GM13976 (cell line): Measurements from ENCODE around the gene CACNG5.

Source experiments
- DNase-seq: peaks from one replicate; pipeline ENCODE4 v3.0.0; 2012; ENCODE audit warnings: low spot score
- CTCF ChIP-seq: IDR thresholded peaks from 2 replicates; pipeline ENCODE4 v1.5.1; 2012; ENCODE audit warnings: borderline replicate concordance, mild to moderate bottlenecking; ENCODE audit not compliant: insufficient read depth; ENCODE audit errors: extremely low read depth, missing control alignments, control extremely low read depth
- in situ Hi-C: fragments of 300-500 bp; cut with MboI; formaldehyde crosslinking; loops from one replicate; pipeline ENCODE4 v1.12.0; 2022; ENCODE audit warnings: low sequenced_read_pairs, mixed read lengths, inconsistent platforms; ENCODE audit not compliant: unreplicated experiment

CACNG5 gene

GRCh38 chr17:66915204-66915611, 80.3 kb downstream of the CACNG5 start:
- in situ Hi-C loops = no loop called here
- DNase-seq = no peak
- TF ChIP-seq CTCF = no peak

GRCh38 chr17:66915792-66916191, 80.9 kb downstream of the CACNG5 start:
- TF ChIP-seq CTCF = no peak
- in situ Hi-C loops = no loop called here

GRCh38 chr17:66916946-66917345, 82.0 kb downstream of the CACNG5 start:
- no peak for TF ChIP-seq CTCF
- in situ Hi-C loops = no loop called here

More at GRCh38 chr17:66915792-66916191, 80.9 kb downstream of the CACNG5 start:
- no peak for DNase-seq

GRCh38 chr17:66918896-66919295, 84.0 kb downstream of the CACNG5 start:
- in situ Hi-C loops = no loop called here
- DNase-seq = no peak
- no peak for TF ChIP-seq CTCF

More at GRCh38 chr17:66916946-66917345, 82.0 kb downstream of the CACNG5 start:
- DNase-seq = no peak

GRCh38 chr17:66920435-66920834, 85.5 kb downstream of the CACNG5 start:
- TF ChIP-seq CTCF = no peak

GRCh38 chr17:66920950-66921349, 86.0 kb downstream of the CACNG5 start:
- in situ Hi-C loops = no loop called here
- TF ChIP-seq CTCF = no peak
- DNase-seq = no peak

More at GRCh38 chr17:66920435-66920834, 85.5 kb downstream of the CACNG5 start:
- no peak for DNase-seq
- in situ Hi-C loops = no loop called here

GRCh38 chr17:66923886-66924285, 89.0 kb downstream of the CACNG5 start:
- in situ Hi-C loops = no loop called here
- no peak for TF ChIP-seq CTCF
- DNase-seq = no peak
